ENCODE measurements around the gene PRR5L.
"Not testable (repeated sequence)": the region's sequence is repeated elsewhere in the genome, so short reads cannot be mapped to it uniquely, and the experiment has no call there.

Gene PRR5L

GRCh38 chr11:36471577-36471976 lies 175.5 kb downstream of the PRR5L start:
- H3K27me3 Mint-ChIP-seq (ENCODE audit: low read depth), result no peaks in the 10 kb centered on the region
- H3K36me3 Mint-ChIP-seq (ENCODE audit: low read depth), result peaks cover 25% of the 10 kb centered on the region
- no peak overlapping the region for H3K4me3 Mint-ChIP-seq
- H3K4me1 Mint-ChIP-seq (ENCODE audit: low read depth), result peaks cover 5% of the 10 kb centered on the region
- no peak overlapping the region for H3K27ac Mint-ChIP-seq
- no peaks in the 10 kb centered on the region for H3K9me3 Mint-ChIP-seq

- Mint-ChIP-seq H3K4me1 (ENCODE audit: low read depth) (peaks cover 5% of the 10 kb centered on the region), H3K27ac (no peak overlapping the region), H3K27me3 (ENCODE audit: low read depth) (no peaks in the 10 kb centered on the region), H3K9me3 (no peaks in the 10 kb centered on the region), H3K36me3 (ENCODE audit: low read depth) (peaks cover 22% of the 10 kb centered on the region), H3K4me3 (no peak overlapping the region)
Observed at GRCh38 chr11:36475192-36475591, 179.1 kb downstream of the PRR5L start.

DNA sequence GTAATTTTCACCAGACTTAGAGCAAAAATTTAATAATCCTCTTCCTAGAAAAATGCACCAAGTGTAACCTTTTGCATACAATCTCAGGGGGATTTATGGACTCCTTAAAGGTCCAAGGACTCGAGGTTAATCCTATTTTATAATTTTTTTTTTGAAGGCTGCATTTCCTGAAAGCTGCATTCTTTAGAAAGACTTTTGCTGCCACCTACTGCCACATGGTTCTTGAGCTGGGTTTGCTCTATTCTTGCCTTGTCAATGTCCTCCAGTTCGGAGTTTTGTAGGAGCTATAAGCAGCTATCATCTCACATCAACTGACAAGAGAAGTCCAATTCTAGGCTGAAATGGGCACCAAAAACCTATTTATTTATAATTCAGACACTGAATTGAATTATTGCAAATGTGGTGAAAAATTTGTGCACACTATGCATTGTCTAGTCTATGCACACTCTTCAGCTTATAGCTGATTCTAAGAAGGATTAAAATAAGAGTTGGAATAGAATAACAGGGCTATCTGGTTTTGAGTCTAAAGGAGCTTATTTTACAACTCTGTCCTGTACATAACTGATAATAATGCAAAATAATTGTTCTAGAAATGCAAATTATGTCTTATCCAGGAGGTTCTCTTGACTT lies 182.7 kb downstream of the PRR5L start:
- Mint-ChIP-seq H3K4me1 (ENCODE audit: low read depth) (peaks cover 8% of the 10 kb centered on the region), H3K27me3 (ENCODE audit: low read depth) (no peaks in the 10 kb centered on the region), H3K4me3 (no peak overlapping the region), H3K27ac (no peak overlapping the region), H3K9me3 (no peaks in the 10 kb centered on the region), H3K36me3 (ENCODE audit: low read depth) (peaks cover 23% of the 10 kb centered on the region)

GRCh38 chr11:36480833-36481232 lies 184.7 kb downstream of the PRR5L start:
- Mint-ChIP-seq H3K27me3 (ENCODE audit: low read depth) (no peaks in the 10 kb centered on the region), H3K9me3 (no peaks in the 10 kb centered on the region), H3K27ac (no peak overlapping the region), H3K4me3 (no peak overlapping the region), H3K36me3 (ENCODE audit: low read depth) (peaks cover 23% of the 10 kb centered on the region), H3K4me1 (ENCODE audit: low read depth) (peaks cover 8% of the 10 kb centered on the region)

GRCh38 chr11:36483042-36483441 lies 187.0 kb downstream of the PRR5L start:
- H3K4me3 Mint-ChIP-seq, result not testable (repeated sequence)

GRCh38 chr11:36485298-36486002 lies 189.4 kb downstream of the PRR5L start:
- H3K27me3 Mint-ChIP-seq (ENCODE audit: low read depth), result no peaks in the 10 kb centered on the region
- H3K27ac Mint-ChIP-seq, result no peak overlapping the region
- H3K4me3 Mint-ChIP-seq, result no peak overlapping the region
- H3K4me1 Mint-ChIP-seq (ENCODE audit: low read depth), result peaks cover 11% of the 10 kb centered on the region
- no peaks in the 10 kb centered on the region for H3K9me3 Mint-ChIP-seq
- H3K36me3 Mint-ChIP-seq (ENCODE audit: low read depth), result peaks cover 36% of the 10 kb centered on the region

More at GRCh38 chr11:36483042-36483441, 187.0 kb downstream of the PRR5L start:
- H3K4me1 Mint-ChIP-seq (ENCODE audit: low read depth); H3K27ac Mint-ChIP-seq; H3K27me3 Mint-ChIP-seq (ENCODE audit: low read depth); H3K9me3 Mint-ChIP-seq: not testable (repeated sequence)
- peaks cover 27% of the 10 kb centered on the region for H3K36me3 Mint-ChIP-seq (ENCODE audit: low read depth)

GRCh38 chr11:36487619-36488018 lies 191.5 kb downstream of the PRR5L start:
- no peaks in the 10 kb centered on the region for H3K27me3 Mint-ChIP-seq (ENCODE audit: low read depth)
- H3K4me1 Mint-ChIP-seq (ENCODE audit: low read depth), result peaks cover 12% of the 10 kb centered on the region
- peaks cover 49% of the 10 kb centered on the region for H3K36me3 Mint-ChIP-seq (ENCODE audit: low read depth)
- H3K27ac Mint-ChIP-seq, result no peak overlapping the region
- H3K4me3 Mint-ChIP-seq, result no peak overlapping the region
- H3K9me3 Mint-ChIP-seq, result no peaks in the 10 kb centered on the region

DNA sequence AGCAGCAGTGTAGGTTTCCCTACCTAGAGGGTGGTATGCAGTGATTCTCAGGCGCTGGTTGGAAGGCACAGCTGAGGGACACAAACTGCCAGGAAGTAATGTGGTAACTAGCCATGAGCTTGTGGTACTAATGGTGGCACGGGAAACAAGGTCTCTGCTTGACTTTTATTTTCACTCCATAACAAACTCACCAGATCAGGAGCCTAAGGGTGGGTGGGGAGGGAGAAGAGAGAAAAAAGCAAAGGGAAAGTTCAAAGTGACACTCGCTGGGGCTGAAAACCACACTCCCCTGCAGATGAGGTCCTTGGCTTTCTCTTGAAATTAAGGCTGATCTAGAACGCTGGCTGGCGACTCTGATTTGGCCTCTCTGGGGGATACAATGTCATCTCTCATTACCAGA lies 192.0 kb downstream of the PRR5L start:
- Mint-ChIP-seq H3K4me1 (ENCODE audit: low read depth) (peaks cover 14% of the 10 kb centered on the region), H3K4me3 (no peak overlapping the region), H3K9me3 (no peaks in the 10 kb centered on the region), H3K36me3 (ENCODE audit: low read depth) (peaks cover 53% of the 10 kb centered on the region), H3K27ac (no peak overlapping the region), H3K27me3 (ENCODE audit: low read depth) (no peaks in the 10 kb centered on the region)

GRCh38 chr11:36490026-36490806 lies 194.1 kb downstream of the PRR5L start:
- Mint-ChIP-seq H3K4me1 (ENCODE audit: low read depth) (peaks cover 12% of the 10 kb centered on the region), H3K4me3 (no peak overlapping the region), H3K9me3 (no peaks in the 10 kb centered on the region), H3K36me3 (ENCODE audit: low read depth) (peaks cover 45% of the 10 kb centered on the region), H3K27me3 (ENCODE audit: low read depth) (no peaks in the 10 kb centered on the region), H3K27ac (no peak overlapping the region)

GRCh38 chr11:36492724-36493304 lies 196.7 kb downstream of the PRR5L start:
- peaks cover 12% of the 10 kb centered on the region for H3K4me1 Mint-ChIP-seq (ENCODE audit: low read depth)
- H3K27me3 Mint-ChIP-seq (ENCODE audit: low read depth), result no peaks in the 10 kb centered on the region
- H3K9me3 Mint-ChIP-seq, result no peaks in the 10 kb centered on the region
- H3K36me3 Mint-ChIP-seq (ENCODE audit: low read depth), result peaks cover 36% of the 10 kb centered on the region
- no peak overlapping the region for H3K4me3 Mint-ChIP-seq
- no peak overlapping the region for H3K27ac Mint-ChIP-seq

DNA sequence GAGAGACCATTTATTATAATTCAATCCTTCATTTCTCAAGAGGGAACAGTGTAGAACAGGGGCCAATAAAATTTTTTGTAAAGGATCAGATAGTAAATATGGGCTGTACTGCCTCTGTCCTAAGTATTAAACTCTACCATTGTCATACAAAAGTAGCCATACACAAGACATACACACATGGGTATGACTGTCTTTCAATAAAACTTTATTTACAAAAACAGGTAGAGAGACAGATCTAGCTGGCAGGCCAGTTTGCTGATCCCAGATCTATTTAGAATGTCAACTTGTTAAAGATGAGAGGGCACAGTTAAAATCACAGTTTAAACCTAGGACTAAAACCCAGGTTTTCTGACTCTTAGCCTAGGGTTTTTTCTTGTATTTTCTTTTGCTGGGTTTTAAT lies 197.2 kb downstream of the PRR5L start:
- no peaks in the 10 kb centered on the region for H3K27me3 Mint-ChIP-seq (ENCODE audit: low read depth)
- peaks cover 33% of the 10 kb centered on the region for H3K36me3 Mint-ChIP-seq (ENCODE audit: low read depth)
- peaks cover 10% of the 10 kb centered on the region for H3K4me1 Mint-ChIP-seq (ENCODE audit: low read depth)

DNA sequence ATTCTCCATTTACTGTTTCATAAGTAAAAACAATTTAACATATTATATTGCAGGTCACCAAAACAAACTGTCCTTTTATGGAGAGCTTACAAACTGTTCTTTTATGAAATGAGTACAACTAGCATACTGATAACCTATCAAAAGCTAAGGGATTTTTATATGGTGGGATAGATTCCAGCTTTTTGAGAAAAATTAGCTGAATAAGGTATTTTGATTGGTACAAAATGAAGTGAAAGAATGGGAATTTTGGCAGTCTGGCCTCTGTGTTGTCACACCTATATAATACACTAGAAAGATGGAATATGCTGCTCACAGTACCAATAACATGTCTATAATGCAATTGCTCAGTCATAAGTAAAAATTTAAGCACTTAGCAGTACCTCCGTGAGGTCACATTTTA lies 202.6 kb downstream of the PRR5L start:
- Mint-ChIP-seq H3K4me1 (ENCODE audit: low read depth) (peaks cover 17% of the 10 kb centered on the region), H3K36me3 (ENCODE audit: low read depth) (peaks cover 18% of the 10 kb centered on the region), H3K9me3 (no peaks in the 10 kb centered on the region), H3K27ac (no peak overlapping the region), H3K27me3 (ENCODE audit: low read depth) (no peaks in the 10 kb centered on the region), H3K4me3 (no peak overlapping the region)

More for the DNA sequence above, 197.2 kb downstream of the PRR5L start:
- H3K4me3 Mint-ChIP-seq, result no peak overlapping the region
- H3K9me3 Mint-ChIP-seq, result no peaks in the 10 kb centered on the region
- H3K27ac Mint-ChIP-seq, result no peak overlapping the region

- Mint-ChIP-seq H3K4me3 (no peak overlapping the region), H3K36me3 (ENCODE audit: low read depth) (peaks cover 18% of the 10 kb centered on the region), H3K27me3 (ENCODE audit: low read depth) (no peaks in the 10 kb centered on the region), H3K27ac (no peak overlapping the region), H3K4me1 (ENCODE audit: low read depth) (peaks cover 17% of the 10 kb centered on the region), H3K9me3 (no peaks in the 10 kb centered on the region)
Observed at GRCh38 chr11:36499315-36499714, 203.2 kb downstream of the PRR5L start.

DNA sequence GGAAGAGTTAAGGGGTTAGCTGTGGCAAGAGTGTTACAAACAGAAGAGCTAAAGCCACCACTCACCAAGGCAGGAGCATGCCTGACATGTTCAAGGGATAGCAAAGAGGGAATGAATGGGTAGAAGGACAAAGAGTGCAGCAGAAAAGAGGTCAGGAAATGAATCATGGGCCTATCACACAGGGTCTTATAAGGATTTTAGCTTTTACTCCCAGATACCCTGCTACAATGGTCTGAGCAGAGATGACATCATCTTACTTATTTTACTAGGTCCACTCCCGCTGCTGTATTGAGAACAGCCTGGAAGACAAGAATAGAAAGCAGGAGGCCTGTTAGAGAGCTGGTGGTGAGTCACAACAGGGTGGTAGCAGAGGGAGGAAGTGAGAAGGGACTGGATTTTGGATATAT lies 204.2 kb downstream of the PRR5L start:
- H3K4me3 Mint-ChIP-seq, result no peak overlapping the region
- peaks cover 19% of the 10 kb centered on the region for H3K4me1 Mint-ChIP-seq (ENCODE audit: low read depth)
- peaks cover 19% of the 10 kb centered on the region for H3K36me3 Mint-ChIP-seq (ENCODE audit: low read depth)
- no peaks in the 10 kb centered on the region for H3K27me3 Mint-ChIP-seq (ENCODE audit: low read depth)
- no peaks in the 10 kb centered on the region for H3K9me3 Mint-ChIP-seq
- H3K27ac Mint-ChIP-seq, result no peak overlapping the region

All from T-helper 1 cell treated with Interleukin-12 subunit alpha and Interleukin-12 subunit beta and Interleukin-4 antibody, amounts not matched to agents 30 μg/mL and 1 μg/mL, for 36 hours (primary cell).